ENCODE measurements around the gene GIPC3. TPM values are rescaled to one million over a fixed set of nuclear protein-coding genes. Genes with fewer than 3 reads are reported as not detected.

Gene GIPC3
- total RNA-seq, 1 experiment from 2014 or later, result 0.06 TPM

DNA sequence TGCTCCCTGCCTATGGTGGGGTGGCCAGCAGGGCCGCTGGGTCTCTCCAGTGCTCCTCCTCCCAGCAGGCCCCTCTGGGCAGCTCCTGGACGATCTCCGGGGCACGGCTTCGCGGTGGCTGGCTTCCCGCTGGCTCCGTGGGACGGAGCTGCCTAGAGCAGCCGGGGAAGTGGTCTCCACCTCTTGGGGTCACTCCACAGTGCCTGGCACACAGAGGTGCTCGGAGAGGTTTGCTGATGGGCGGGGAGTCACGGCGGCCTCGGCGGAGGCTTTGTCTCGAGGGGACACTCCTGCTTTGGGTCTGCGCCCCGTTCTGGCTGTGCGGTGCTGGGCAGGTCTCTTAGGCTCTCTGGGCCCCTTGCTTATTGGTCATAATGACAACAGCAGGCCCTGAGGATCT, 51.2 kb downstream of the GIPC3 start:
- no peaks in the 10 kb centered on the region for H3K36me3 ChIP-seq
- H3K4me3 ChIP-seq, result no peak overlapping the region
- H3K27me3 ChIP-seq, result no peaks in the 10 kb centered on the region
- H3K27ac ChIP-seq, result no peak overlapping the region
- no peaks in the 10 kb centered on the region for H3K9me3 ChIP-seq (replicated peaks)
- H3K4me1 ChIP-seq, result no peaks in the 10 kb centered on the region
- no peak for DNase-seq

GRCh38 chr19:3636962-3637361, 51.7 kb downstream of the GIPC3 start:
- H3K36me3 ChIP-seq, result no peaks in the 10 kb centered on the region
- no peaks in the 10 kb centered on the region for H3K4me1 ChIP-seq
- H3K27ac ChIP-seq, result no peak overlapping the region
- H3K4me3 ChIP-seq, result no peak overlapping the region
- no peak for DNase-seq
- no peaks in the 10 kb centered on the region for H3K9me3 ChIP-seq (replicated peaks)
- no peaks in the 10 kb centered on the region for H3K27me3 ChIP-seq

GRCh38 chr19:3637621-3638020, 52.3 kb downstream of the GIPC3 start:
- no peaks in the 10 kb centered on the region for H3K27me3 ChIP-seq
- H3K36me3 ChIP-seq, result no peaks in the 10 kb centered on the region
- no peak for DNase-seq

DNA sequence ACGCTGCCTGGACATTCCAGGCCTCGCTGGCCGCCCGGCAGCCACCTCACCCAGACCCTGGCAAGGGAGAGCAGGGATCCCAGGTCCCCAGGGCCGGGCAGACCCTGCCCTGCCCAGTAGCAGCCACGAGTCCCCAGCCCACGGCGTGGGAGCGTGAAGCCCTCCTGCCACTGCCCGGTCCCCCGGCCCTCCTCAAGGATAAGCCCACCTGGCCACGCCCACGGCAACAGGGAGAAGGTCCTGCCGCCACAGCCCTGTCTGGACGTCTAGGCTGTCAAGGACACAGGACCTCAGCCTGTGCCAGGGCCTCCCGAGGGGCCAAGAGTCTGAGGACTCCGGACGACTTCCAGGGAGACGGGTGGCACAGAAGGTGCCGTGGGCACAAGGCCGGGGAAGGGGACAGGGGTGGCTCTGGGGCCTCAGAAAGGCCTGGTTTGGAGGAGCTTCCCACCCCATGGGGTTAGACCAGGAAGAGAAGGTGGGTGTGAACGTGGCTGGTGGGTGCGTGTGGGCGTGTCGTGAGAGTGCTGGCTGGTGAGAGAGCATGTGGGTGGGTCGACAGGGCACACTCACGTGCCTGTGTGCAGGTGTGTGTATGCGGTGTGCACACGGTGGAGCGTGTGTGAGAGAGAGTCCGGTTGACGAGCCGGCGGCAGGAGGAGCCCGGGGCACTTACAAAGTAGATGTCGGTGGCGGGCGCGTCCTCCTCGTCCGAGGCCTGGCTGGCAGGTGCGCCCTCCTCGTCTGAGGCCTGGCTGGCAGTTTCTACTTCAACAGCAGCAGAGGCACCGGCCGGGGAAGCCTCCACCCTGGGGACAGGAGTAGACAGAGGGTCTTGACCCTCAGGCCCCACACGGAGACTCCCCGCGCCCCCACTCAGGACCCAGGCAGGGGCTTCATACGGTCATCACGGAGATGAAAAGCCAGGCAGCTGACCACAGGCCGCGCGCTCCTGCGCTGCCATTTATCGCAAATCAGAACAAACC, 53.2 kb downstream of the GIPC3 start:
- H3K9me3 ChIP-seq (replicated peaks), result no peaks in the 10 kb centered on the region
- H3K27me3 ChIP-seq, result no peaks in the 10 kb centered on the region
- no peaks in the 10 kb centered on the region for H3K36me3 ChIP-seq
- DNase-seq, result no peak
- H3K4me1 ChIP-seq, result no peaks in the 10 kb centered on the region
- H3K4me3 ChIP-seq, result no peak overlapping the region
- H3K27ac ChIP-seq, result no peak overlapping the region

More at GRCh38 chr19:3637621-3638020, 52.3 kb downstream of the GIPC3 start:
- Histone ChIP-seq H3K27ac (no peak overlapping the region), H3K4me3 (no peak overlapping the region), H3K9me3 (replicated peaks) (no peaks in the 10 kb centered on the region), H3K4me1 (no peaks in the 10 kb centered on the region)

- Histone ChIP-seq H3K27ac (no peak overlapping the region), H3K27me3 (no peaks in the 10 kb centered on the region), H3K4me1 (no peaks in the 10 kb centered on the region), H3K9me3 (replicated peaks) (no peaks in the 10 kb centered on the region), H3K36me3 (no peaks in the 10 kb centered on the region), H3K4me3 (no peak overlapping the region)
- DNase-seq, result no peak
Measured at GRCh38 chr19:3639479-3639878, 54.2 kb downstream of the GIPC3 start.

GRCh38 chr19:3641515-3642269, 56.4 kb downstream of the GIPC3 start:
- H3K4me1 ChIP-seq, result no peaks in the 10 kb centered on the region
- no peaks in the 10 kb centered on the region for H3K9me3 ChIP-seq (replicated peaks)
- no peaks in the 10 kb centered on the region for H3K27me3 ChIP-seq
- H3K4me3 ChIP-seq, result no peak overlapping the region
- no peak overlapping the region for H3K27ac ChIP-seq
- DNase-seq, result no peak
- peaks cover 2% of the 10 kb centered on the region; the same call in 1 of the 2 replicates for H3K36me3 ChIP-seq

- Histone ChIP-seq H3K4me1 (no peaks in the 10 kb centered on the region), H3K9me3 (replicated peaks) (no peaks in the 10 kb centered on the region), H3K27me3 (no peaks in the 10 kb centered on the region), H3K4me3 (no peak overlapping the region), H3K27ac (no peak overlapping the region), H3K36me3 (peaks cover 2% of the 10 kb centered on the region; the same call in 1 of the 2 replicates)
- DNase-seq, result no peak
Measured at GRCh38 chr19:3642296-3642695, 57.0 kb downstream of the GIPC3 start.

Other genes starting within 250 kb of the GIPC3 start
- gene NFIC, start 218.9 kb upstream of the GIPC3 start, total RNA-seq (2014; rRNA removed; shearing (Covaris generic)), result 15.1 and 16.4 TPM in 2 replicates
- not detected in 2 replicates for gene SMIM24, start 105.0 kb upstream of the GIPC3 start, total RNA-seq (2014; rRNA removed; shearing (Covaris generic))
- not detected in 2 replicates for gene SMIM44, start 102.0 kb upstream of the GIPC3 start, total RNA-seq (2014; rRNA removed; shearing (Covaris generic))
- gene DOHH, start 84.8 kb upstream of the GIPC3 start, total RNA-seq (2014; rRNA removed; shearing (Covaris generic)), result 11.7 and 12.3 TPM in 2 replicates
- gene FZR1, start 79.2 kb upstream of the GIPC3 start, total RNA-seq (2014; rRNA removed; shearing (Covaris generic)), result 31.4 and 31.8 TPM in 2 replicates
- gene TEKTIP1, start 46.3 kb upstream of the GIPC3 start, total RNA-seq (2014; rRNA removed; shearing (Covaris generic)), result not detected in 2 replicates
- 54.6 and 57.1 TPM in 2 replicates for gene MFSD12, start 27.9 kb upstream of the GIPC3 start, total RNA-seq (2014; rRNA removed; shearing (Covaris generic))
- 45.0 and 48.0 TPM in 2 replicates for gene HMG20B, start 12.5 kb upstream of the GIPC3 start, total RNA-seq (2014; rRNA removed; shearing (Covaris generic))
- 0.06 and 0.13 TPM in 2 replicates for gene TBXA2R, start 21.4 kb downstream of the GIPC3 start, total RNA-seq (2014; rRNA removed; shearing (Covaris generic))
- gene CACTIN, start 41.3 kb downstream of the GIPC3 start, total RNA-seq (2014; rRNA removed; shearing (Covaris generic)), result 21.4 and 21.6 TPM in 2 replicates
- 11.8 and 12.2 TPM in 2 replicates for gene PIP5K1C, start 115.0 kb downstream of the GIPC3 start, total RNA-seq (2014; rRNA removed; shearing (Covaris generic))
- not detected in 2 replicates for gene TJP3, start 122.9 kb downstream of the GIPC3 start, total RNA-seq (2014; rRNA removed; shearing (Covaris generic))
- gene APBA3, start 176.2 kb downstream of the GIPC3 start, total RNA-seq (2014; rRNA removed; shearing (Covaris generic)), result 15.0 and 15.2 TPM in 2 replicates
- 23.9 and 29.4 TPM in 2 replicates for gene MRPL54, start 177.2 kb downstream of the GIPC3 start, total RNA-seq (2014; rRNA removed; shearing (Covaris generic))
- not detected in 2 replicates for gene RAX2, start 186.8 kb downstream of the GIPC3 start, total RNA-seq (2014; rRNA removed; shearing (Covaris generic))
- not detected in 2 replicates for gene MATK, start 200.9 kb downstream of the GIPC3 start, total RNA-seq (2014; rRNA removed; shearing (Covaris generic))

Measured in SJCRH30 (cell line).